Gastrocnemius medialis (tissue), 4 donors: ENCODE results near the gene ATRIP.

Experiments used
- CTCF ChIP-seq, 5 experiments: fragments of 450-650 bp in 3 of 5; fragments of 200-600 bp in 2 of 5; sonication (generic) in 2 of 5; IDR thresholded peaks in 4 of 5; conservative IDR thresholded peaks in 1 of 5; 1 replicate in 4 of 5; 2 replicates in 1 of 5; pipeline ENCODE4 v1.5.1; 2016 to 2019; ENCODE audit warnings: antibody characterized with exemption in 5 of 5, mild to moderate bottlenecking in 3 of 5, moderate library complexity in 3 of 5
- POLR2A ChIP-seq, 2 donors: fragments of 450-650 bp; IDR thresholded peaks; one replicate each; pipeline ENCODE4 v1.6.1; 2017; ENCODE audit warnings: antibody characterized with exemption in 2 of 2, mild to moderate bottlenecking in 2 of 2, moderate library complexity in 2 of 2

- TF ChIP-seq CTCF (IDR thresholded peaks at IDR 0.05 in 4 of 5, conservative IDR thresholded peaks at IDR 0.05 in 1 of 5) = no peak
- TF ChIP-seq POLR2A (IDR thresholded peaks at IDR 0.05) = no peak
Measured at GRCh38 chr3:48500656-48501055, 54.1 kb downstream of the ATRIP start.
